ENCODE data around the gene DHRSX. TPM values are rescaled to one million over a fixed set of nuclear protein-coding genes. Genes with fewer than 3 reads are reported as not detected.
"Not testable (repeated sequence)": the region's sequence is repeated elsewhere in the genome, so short reads cannot be mapped to it uniquely, and the experiment has no call there.

The DHRSX gene
- polyA plus RNA-seq, 12 donors = 10.4 to 31.5 (median 12.3) TPM; not detected in 1

GRCh38 chrX:2427147-2427546 lies 73.6 kb downstream of the DHRSX start:
- no peak for DNase-seq

- DNase-seq = no peak
These were observed 74.4 kb downstream of the DHRSX start for GRCh38 chrX:2426289-2426882.

DNA sequence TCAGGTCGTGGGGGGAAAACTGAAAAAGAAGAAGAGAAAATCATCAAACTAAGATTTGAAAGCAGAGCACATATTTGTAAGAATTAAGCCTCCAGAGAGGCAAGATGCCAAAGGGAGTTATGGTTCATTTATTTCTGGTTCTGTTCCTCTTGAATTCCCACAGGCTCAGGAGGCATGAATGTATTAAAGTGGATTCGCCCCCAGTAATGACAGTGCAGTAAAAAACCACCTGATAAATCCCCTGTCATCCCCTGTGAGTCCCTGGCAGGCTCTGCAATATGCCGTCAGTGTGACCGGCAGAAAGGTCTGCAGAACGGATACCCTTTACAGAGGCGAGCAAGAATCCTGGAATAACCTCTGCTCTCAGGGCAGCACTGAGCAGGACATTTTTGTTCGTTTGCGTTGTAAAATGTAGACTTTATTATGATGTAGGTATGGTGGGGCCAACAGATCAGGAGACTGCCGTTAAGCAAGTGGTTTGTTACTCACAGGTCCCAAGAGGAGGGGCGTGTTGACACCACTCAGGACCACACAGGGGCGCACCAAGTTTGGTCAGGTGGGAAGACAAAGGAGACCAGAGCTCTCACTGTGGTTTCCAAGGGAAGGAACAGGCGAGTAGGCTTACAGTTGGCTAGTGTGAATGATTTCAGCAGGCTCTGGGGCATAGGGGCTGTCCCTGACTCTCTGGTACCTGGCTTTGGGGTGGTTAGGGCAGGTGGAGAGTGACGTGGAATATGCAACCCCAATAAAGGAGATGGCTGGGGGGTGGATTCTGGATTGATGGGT lies 75.3 kb downstream of the DHRSX start:
- DNase-seq = no peak

- DNase-seq = no peak
These were observed 76.5 kb downstream of the DHRSX start for GRCh38 chrX:2424317-2424716.

DNA sequence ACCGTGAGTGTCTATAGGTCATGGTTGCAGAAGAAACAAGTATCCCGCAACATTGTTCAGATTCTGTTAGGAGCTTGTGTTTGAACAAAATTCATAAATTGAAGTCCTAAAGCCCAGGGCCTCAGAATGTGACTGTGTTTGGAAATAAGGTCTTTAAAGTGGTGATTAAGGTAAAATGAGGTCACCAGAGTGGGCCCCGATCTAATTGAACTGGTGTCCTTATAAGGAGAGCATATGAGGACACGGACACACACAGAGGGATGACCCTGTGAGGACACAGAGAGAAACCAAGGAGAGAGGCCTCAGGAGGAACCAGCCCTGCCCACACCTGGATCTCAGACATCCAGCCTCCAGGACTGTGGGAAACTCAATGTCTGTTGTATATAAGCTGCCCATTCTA lies 76.9 kb downstream of the DHRSX start:
- DNase-seq = no peak

GRCh38 chrX:2423282-2423681 lies 77.5 kb downstream of the DHRSX start:
- DNase-seq = no peak

- not testable (repeated sequence) for DNase-seq
These were observed 81.4 kb downstream of the DHRSX start for GRCh38 chrX:2419418-2419817.

- DNase-seq = no peak
These were observed 82.8 kb downstream of the DHRSX start for GRCh38 chrX:2418000-2418399.

DNA sequence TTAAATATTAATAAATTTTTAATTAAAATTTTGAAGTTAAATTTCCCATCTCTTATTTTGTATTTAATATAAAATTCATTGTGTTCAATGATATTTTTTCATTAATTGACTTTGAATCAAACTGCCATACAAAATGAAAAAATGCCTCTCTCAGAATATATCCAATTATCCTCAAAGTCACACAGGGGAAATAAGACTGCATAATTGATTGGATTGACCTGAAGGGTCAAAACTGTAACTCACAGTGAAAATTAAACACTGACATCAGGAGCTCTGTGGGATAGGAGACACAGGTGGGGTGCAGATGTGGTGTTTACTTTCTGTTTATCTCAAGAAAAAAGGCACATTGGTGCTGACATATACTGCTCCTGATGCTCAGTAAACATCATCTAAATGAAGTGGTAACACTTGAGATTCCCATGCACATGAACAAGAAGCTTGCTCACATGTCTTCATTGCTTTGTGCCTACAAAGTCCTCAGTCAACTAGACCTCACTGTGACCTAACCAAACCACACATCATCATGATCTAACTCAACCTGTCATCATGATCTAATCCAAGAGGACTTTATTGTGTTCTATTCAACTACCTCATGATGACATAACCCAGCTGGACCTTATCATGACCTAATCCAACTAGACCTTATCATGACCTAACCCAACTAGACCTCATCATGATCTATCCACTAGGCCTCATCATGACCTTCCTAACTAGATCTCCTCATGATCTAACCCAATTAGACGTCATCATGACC lies 83.7 kb downstream of the DHRSX start:
- DNase-seq = no peak

DNA sequence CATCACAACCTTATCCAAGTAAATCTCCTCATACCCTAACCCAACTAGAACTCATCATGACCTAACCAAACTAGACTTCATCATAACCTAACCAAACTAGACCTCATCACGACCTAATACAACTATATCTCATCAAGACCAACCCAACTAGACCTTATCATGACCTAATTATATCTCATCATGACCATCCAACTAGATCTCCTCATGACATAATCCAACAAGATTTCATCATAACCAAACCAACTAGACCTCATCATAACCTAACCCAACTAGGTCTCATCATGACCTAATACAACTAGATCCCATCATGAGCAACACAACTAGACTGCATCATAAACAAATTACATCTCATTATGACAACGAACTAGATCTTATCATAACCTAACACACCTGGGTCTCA lies 86.4 kb downstream of the DHRSX start:
- no peak for DNase-seq

DNA sequence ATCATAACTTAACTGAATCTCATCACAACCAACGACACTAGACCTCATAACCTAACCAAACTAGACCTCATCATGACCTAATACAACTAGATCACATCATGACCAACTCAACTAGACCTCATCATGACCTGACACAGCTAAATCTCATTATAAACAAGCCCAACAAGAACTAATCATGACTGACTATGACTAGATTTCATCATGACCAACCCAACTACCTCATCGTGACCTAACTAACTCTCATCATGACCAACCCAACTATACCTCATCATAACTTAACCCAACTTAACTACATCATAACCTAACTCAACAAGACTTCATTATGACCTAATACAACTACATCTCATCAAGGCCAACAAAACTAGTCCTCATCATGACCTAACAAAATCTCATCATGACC lies 86.8 kb downstream of the DHRSX start:
- no peak for DNase-seq

DNA sequence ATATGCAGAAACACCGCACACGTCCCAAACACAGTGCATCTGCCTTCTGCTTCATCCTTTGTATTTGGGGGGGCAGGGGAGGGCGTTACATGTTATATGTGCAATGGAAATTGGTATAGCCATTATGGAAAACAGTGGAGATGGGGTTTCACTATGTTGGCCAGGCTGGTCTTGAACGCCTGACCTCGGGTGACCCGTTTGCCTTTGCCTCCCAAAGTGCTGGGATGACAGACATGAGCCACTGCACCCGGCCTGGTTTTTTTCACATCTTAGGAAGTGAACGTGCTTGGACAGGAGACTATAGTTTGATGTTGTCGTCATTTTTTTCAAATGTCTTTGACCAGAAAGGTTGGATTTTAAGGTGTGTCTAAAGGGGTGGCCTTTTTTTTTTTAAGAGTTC lies 88.6 kb downstream of the DHRSX start:
- no peak for DNase-seq

GRCh38 chrX:2410279-2411020 lies 90.3 kb downstream of the DHRSX start:
- no peak for DNase-seq

GRCh38 chrX:2409796-2410195 lies 91.0 kb downstream of the DHRSX start:
- no peak for DNase-seq

- no peak for DNase-seq
These were observed 91.9 kb downstream of the DHRSX start for GRCh38 chrX:2408856-2409255.

GRCh38 chrX:2406891-2407518 lies 93.8 kb downstream of the DHRSX start:
- no peak for DNase-seq

DNA sequence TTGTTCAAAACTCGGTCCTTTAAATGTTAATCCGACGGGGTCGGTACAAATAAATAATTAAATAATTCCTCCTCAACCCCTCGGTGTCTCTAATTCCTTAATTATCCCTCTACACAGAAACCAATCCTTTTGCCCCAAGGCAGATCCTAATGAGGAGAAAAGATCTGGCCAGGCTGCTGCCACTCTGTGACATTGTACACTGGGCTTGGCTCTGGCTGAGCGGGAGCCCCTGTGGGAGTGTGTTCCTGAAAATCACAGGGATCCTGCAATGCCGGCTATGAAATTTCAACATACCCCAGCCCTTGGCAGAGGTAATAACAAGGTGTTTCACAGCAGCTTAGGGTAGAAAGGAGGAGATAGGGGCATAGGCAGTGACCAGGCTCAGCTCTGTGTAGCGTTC lies 96.0 kb downstream of the DHRSX start:
- no peak for DNase-seq

DNA sequence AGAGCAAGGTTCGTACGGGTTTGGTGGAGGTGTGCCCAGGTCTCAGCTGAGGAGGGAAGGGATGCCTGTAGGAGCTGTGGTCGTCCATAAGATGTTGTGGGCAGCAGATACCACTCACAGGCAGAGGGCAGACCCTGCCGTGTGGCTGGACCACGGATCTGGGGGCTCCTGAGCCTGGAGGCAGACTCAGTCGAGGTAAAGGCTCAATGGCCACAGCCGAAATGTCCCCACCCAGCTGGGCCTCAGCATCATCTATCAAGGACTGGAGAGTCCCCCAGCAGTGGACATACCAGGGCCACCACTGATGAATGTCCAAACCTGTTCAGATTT lies 98.5 kb downstream of the DHRSX start:
- DNase-seq = no peak

DNA sequence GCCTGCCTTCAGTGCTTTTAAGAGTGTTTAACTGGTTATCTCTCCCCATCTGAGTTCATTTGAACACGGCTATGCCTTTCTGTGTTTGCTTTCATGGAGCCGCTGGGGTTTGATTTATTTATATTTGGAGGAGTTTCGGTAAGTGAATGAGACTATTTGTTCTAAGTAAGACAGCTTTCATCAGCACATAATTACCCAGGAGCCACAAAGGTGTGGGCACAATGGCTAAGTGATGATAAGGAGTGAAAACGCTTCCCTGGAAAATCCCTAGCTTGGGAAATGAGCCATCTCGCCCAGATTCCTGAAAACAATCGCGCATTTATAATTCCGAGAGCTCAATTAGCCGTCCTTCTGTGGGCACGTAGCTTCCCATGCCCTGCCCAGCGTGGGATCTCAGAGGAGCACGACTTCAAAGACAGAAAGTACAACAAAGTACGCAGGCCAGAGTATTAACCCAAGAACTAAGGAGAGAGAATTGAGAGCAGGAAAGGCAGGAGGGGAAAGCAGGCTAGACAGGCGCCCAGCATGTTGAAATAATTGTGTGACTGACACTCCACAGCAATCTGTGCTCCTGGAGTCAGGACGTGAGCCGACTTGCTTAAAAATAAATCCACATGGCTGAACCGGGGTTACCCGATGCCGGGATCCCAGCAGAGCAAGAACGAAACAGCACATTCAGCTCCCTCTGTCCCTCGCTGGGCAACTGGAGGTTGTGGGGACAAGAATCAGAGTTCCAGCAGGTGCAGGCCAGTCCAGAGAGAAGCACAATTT lies 99.0 kb downstream of the DHRSX start:
- DNase-seq = no peak

DNA sequence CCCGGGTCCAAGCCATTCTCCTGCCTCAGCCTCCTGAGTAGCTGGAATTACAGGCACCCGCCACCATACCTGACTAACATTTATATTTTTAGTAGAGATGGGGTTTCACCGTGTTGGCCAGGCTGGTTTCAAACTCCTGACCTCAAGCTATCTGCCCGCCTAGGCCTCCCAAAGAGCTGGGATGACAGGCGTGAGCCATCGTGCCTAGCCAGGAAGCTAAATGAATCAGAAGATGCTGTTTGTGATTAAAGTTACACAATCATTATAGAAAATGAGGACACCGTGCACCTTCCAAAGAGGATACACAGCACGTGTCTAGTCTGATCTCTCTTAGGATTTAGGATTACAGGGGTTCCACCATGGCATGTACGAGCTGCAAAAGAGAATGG lies 99.6 kb downstream of the DHRSX start:
- DNase-seq = no peak

- no peak for DNase-seq
These were observed 102.6 kb downstream of the DHRSX start for GRCh38 chrX:2398064-2398656.
